Testis (tissue), 2 donors: ENCODE results near the gene SMIM3.

Experiments used
- CTCF ChIP-seq, 3 experiments: fragments of 450-650 bp in 2 of 3; fragments of 200-600 bp in 1 of 3; sonication (generic) in 1 of 3; IDR thresholded peaks; one replicate each; pipeline ENCODE4 v1.5.1; 2016 to 2019; ENCODE audit warnings: antibody characterized with exemption in 3 of 3, mild to moderate bottlenecking in 2 of 3, moderate library complexity in 1 of 3
- POLR2A ChIP-seq: fragments of 450-650 bp; IDR thresholded peaks from one replicate; pipeline ENCODE4 v1.6.1; 2017; ENCODE audit warnings: antibody characterized with exemption, mild to moderate bottlenecking, moderate library complexity

GRCh38 chr5:150782850-150783249 is 4.3 kb downstream of the SMIM3 start:
- TF ChIP-seq POLR2A (no peak), CTCF (IDR thresholded peaks at IDR 0.05) (no peak)
